GM15510 (cell line): ENCODE data around the gene DPP6.

Experiments used
- POLR2A ChIP-seq: IDR thresholded peaks from 3 replicates; pipeline ENCODE4 v1.6.1; 2011; ENCODE audit warnings: borderline replicate concordance; ENCODE audit not compliant: insufficient read length; ENCODE audit errors: extremely low read depth

DPP6 gene

GRCh38 chr7:154865984-154866685 is 813.9 kb downstream of the DPP6 start:
- no peak for TF ChIP-seq POLR2A

- no peak for TF ChIP-seq POLR2A
Observed at GRCh38 chr7:154867068-154867467, 814.9 kb downstream of the DPP6 start.

GRCh38 chr7:154868921-154869320 is 816.7 kb downstream of the DPP6 start:
- TF ChIP-seq POLR2A: no peak

- TF ChIP-seq POLR2A: no peak
Observed at GRCh38 chr7:154869436-154869835, 817.2 kb downstream of the DPP6 start.

- TF ChIP-seq POLR2A: no peak
Observed at GRCh38 chr7:154871507-154871906, 819.3 kb downstream of the DPP6 start.

- TF ChIP-seq POLR2A: no peak
Observed at GRCh38 chr7:154871928-154872750, 819.9 kb downstream of the DPP6 start.

- TF ChIP-seq POLR2A: no peak
Observed at GRCh38 chr7:154872811-154873499, 820.8 kb downstream of the DPP6 start.

GRCh38 chr7:154873500-154874121 is 821.4 kb downstream of the DPP6 start:
- no peak for TF ChIP-seq POLR2A

GRCh38 chr7:154874409-154875113 is 822.4 kb downstream of the DPP6 start:
- no peak for TF ChIP-seq POLR2A

- no peak for TF ChIP-seq POLR2A
Observed at GRCh38 chr7:154875297-154875696, 823.1 kb downstream of the DPP6 start.

- no peak for TF ChIP-seq POLR2A
Observed at GRCh38 chr7:154876516-154876915, 824.3 kb downstream of the DPP6 start.

GRCh38 chr7:154877031-154877430 is 824.8 kb downstream of the DPP6 start:
- TF ChIP-seq POLR2A: no peak

- TF ChIP-seq POLR2A: no peak
Observed at GRCh38 chr7:154879629-154880028, 827.4 kb downstream of the DPP6 start.

- TF ChIP-seq POLR2A: no peak
Observed at GRCh38 chr7:154880513-154880912, 828.3 kb downstream of the DPP6 start.
